ENCODE measurements around the gene MAPK13.
"Not testable (repeated sequence)": the region's sequence is repeated elsewhere in the genome, so short reads cannot be mapped to it uniquely, and the experiment has no call there.

The MAPK13 gene

DNA sequence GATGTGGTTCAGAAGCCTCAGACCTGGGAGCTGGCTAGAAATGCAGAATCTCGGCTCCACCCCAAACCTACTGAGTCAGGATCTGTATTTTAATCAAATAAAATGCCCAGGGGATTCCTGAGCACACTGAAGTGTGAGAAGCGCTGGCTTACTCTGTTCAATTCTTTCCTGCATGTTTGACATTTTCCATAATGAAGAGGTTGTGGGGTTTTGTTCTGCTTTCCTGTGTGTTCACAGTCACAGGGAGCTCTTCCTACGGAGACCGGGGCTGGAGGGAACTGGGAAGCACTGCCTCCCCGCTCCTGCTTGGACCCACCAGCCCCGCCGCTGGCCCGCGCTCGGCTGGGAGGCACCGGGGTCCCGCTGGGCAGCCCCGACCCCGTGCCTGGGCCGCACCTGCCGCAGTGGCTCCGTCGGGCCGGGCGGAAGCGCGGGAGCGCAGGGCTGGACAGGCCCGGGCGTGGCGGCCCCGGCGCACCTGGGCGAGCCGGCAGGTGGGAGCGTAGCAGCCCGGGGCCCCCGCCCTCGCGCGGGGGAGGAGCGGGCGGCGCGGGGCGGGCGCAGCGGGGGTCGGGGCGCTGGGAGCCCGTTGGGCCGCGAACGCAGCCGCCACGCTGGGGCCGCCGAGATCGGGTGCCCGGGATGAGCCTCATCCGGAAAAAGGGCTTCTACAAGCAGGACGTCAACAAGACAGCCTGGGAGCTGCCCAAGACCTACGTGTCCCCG, at the start of gene MAPK13:
Gene MAPK13 (plus strand): TSS at position 573 of the 726 bp plus-strand sequence. CDS start 70 bp downstream, at position 643.
- Histone ChIP-seq H3K9me3 (ENCODE audit: low read length) (no peaks in the 10 kb centered on the region), H3K36me3 (ENCODE audit: insufficient read depth, low read length) (no peaks in the 10 kb centered on the region), H3K4me3 (ENCODE audit: low read length) (no peak within 1 kb of the TSS), H2AFZ (ENCODE audit: low read depth, low read length) (no peak within 1 kb of the TSS), H3K27me3 (ENCODE audit: insufficient read depth, low read length) (no peaks in the 10 kb centered on the region), H3K4me1 (ENCODE audit: insufficient read depth, low read length) (peaks cover 15% of the 10 kb centered on the region)

DNA sequence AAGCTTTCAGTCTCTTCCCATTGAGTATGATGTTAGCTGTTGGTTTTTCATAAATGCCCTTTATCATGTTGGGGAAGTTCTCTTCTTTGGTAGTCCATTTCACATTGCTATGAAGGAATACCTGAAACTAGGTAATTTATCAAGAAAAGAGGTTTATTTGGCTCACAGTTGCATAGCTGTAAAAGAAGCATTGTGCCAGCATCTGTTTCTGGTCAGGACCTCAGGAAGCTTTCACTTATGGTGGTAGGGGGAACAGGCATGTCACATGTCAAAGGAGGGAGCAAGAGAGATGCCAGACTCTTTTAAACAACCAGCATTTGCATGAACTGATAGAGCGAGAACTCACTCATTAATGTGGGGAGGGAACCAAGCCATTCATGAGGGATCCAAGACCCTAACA, 48.0 kb upstream of the MAPK13 start:
- peaks cover 20% of the 10 kb centered on the region for H3K9me3 ChIP-seq (ENCODE audit: low read length)
- no peaks in the 10 kb centered on the region for H3K4me1 ChIP-seq (ENCODE audit: insufficient read depth, low read length)
- no peaks in the 10 kb centered on the region for H3K27me3 ChIP-seq (ENCODE audit: insufficient read depth, low read length)
- peaks cover 57% of the 10 kb centered on the region for H3K36me3 ChIP-seq (ENCODE audit: insufficient read depth, low read length)
- H3K4me3 ChIP-seq (ENCODE audit: low read length), result no peak overlapping the region
- H2AFZ ChIP-seq (ENCODE audit: low read depth, low read length), result no peak overlapping the region

DNA sequence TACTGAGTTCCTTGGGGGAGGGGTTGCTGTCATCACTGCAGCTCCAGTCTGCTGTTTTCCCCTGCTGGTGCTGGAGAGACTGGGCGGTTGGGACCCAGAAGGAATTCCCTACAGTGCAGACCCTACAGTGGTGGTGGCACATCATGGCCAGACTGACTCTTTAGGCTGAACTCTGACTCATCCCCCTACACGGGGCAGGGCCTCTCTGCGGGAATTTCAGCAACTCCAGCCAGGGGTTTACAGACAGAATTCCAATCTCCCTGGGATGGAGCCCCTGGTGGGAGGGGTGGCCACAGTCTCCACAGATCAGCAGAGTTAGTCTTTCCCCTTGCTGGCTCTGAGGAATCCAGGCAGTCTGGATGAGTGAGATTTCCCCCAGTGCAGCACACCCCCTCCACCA, 46.9 kb upstream of the MAPK13 start:
- Histone ChIP-seq H3K9me3 (ENCODE audit: low read length) (peaks cover 20% of the 10 kb centered on the region), H3K4me3 (ENCODE audit: low read length) (no peak overlapping the region), H3K36me3 (ENCODE audit: insufficient read depth, low read length) (peaks cover 49% of the 10 kb centered on the region)

DNA sequence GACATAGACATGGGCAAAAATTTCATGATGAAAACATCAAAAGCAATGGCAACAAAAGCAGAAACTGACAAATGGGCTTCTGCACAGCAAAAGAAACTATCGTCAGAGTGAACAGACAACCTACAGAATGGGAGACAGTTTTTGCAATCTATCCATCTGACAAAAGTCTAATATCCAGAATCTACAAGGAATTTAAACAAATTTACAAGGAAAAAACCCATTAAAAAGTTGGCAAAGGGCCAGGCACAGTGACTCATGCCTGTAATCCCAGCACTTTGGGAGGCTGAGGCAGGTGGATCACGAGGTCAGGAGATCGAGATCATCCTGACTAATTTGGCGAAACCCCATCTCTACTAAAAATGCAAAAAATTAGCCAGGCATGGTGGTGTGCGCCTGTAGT, 42.1 kb upstream of the MAPK13 start:
- H3K9me3 ChIP-seq (ENCODE audit: low read length); H3K4me1 ChIP-seq (ENCODE audit: insufficient read depth, low read length); H3K27me3 ChIP-seq (ENCODE audit: insufficient read depth, low read length); H3K4me3 ChIP-seq (ENCODE audit: low read length); H2AFZ ChIP-seq (ENCODE audit: low read depth, low read length): not testable (repeated sequence)
- peaks cover 28% of the 10 kb centered on the region for H3K36me3 ChIP-seq (ENCODE audit: insufficient read depth, low read length)

More for the DNA sequence above, 46.9 kb upstream of the MAPK13 start:
- Histone ChIP-seq H2AFZ (ENCODE audit: low read depth, low read length) (no peak overlapping the region), H3K4me1 (ENCODE audit: insufficient read depth, low read length) (no peaks in the 10 kb centered on the region), H3K27me3 (ENCODE audit: insufficient read depth, low read length) (no peaks in the 10 kb centered on the region)

DNA sequence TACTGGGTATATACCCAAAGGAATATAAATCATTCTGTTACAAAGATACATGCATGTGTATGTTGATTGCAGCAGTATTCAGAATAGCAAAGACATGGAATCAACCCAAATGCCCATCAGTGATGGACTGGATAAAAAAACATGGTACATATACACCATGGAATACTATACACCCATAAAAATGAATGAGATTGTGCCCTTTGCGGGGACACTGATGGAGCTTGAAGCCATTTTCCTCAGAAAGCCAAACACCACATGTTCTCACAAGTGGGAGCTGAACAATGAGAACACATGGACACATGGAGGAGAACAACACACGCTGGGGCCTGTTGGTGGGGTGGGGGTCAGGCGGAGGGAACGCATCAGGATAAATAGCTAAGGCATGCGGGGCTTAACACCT, 41.3 kb upstream of the MAPK13 start:
- H3K9me3 ChIP-seq (ENCODE audit: low read length), result peaks cover 1% of the 10 kb centered on the region
- H3K36me3 ChIP-seq (ENCODE audit: insufficient read depth, low read length), result peaks cover 20% of the 10 kb centered on the region
- H2AFZ ChIP-seq (ENCODE audit: low read depth, low read length), result no peak overlapping the region
- no peaks in the 10 kb centered on the region for H3K27me3 ChIP-seq (ENCODE audit: insufficient read depth, low read length)
- H3K4me3 ChIP-seq (ENCODE audit: low read length), result no peak overlapping the region
- H3K4me1 ChIP-seq (ENCODE audit: insufficient read depth, low read length), result no peaks in the 10 kb centered on the region

DNA sequence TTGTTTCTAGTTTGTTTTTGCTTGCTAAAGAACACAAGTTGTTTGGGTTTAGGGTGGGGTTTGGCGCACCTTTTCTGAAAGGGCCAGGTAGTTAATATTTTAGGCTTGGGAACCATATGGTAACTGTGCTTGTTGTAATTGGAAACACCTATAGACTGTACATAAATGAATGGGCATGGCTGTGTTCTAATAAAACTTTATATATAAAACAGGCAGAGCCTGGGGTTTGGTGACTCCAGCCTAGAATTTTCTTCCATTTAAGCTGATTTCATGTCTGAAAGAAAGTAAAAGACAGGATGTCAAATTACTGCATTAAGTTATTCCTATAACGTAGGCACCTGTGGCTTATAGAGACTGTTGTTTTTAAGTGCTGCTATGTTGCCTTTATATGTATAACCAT, 36.1 kb upstream of the MAPK13 start:
- no peaks in the 10 kb centered on the region for H3K9me3 ChIP-seq (ENCODE audit: low read length)
- no peak overlapping the region for H3K4me3 ChIP-seq (ENCODE audit: low read length)
- no peaks in the 10 kb centered on the region for H3K4me1 ChIP-seq (ENCODE audit: insufficient read depth, low read length)
- no peak overlapping the region for H2AFZ ChIP-seq (ENCODE audit: low read depth, low read length)
- peaks cover 10% of the 10 kb centered on the region for H3K36me3 ChIP-seq (ENCODE audit: insufficient read depth, low read length)
- no peaks in the 10 kb centered on the region for H3K27me3 ChIP-seq (ENCODE audit: insufficient read depth, low read length)

DNA sequence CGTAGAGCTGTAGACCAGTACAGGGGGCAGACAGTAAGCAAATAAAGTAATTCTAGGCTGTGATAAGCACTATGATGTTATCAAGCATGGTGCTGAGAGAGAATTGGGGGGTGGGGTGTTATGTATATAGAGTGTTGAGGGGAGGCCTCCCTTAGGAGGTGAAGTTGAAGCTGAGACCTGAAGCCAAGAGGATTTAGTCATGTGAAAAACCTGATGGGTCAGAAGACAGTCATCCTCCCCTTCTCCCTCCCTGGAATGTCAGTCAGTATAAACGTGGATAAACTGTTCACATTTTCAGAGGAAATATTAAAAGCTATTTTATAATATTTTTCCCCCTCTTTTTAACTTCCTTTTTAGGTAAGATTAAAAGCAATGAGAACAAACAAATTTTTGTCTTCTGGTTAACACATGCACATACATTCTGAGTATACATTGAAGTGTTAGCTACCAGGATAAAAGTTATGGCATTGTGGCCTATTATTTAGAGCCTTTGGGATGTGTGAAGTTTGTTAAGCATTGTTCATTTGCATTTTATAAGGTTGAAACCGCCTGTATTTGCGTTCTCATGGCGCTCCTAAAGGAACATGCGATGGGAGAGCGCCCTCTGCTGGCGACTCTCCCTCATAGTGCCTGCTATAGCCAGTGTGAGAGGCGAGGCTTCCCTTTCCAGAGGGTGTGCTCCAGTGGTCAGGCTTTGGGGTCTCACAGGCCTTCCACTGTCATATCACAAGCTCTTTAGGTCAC, 35.4 kb upstream of the MAPK13 start:
- H3K9me3 ChIP-seq (ENCODE audit: low read length), result no peaks in the 10 kb centered on the region
- H3K27me3 ChIP-seq (ENCODE audit: insufficient read depth, low read length), result no peaks in the 10 kb centered on the region
- no peaks in the 10 kb centered on the region for H3K4me1 ChIP-seq (ENCODE audit: insufficient read depth, low read length)
- no peak overlapping the region for H2AFZ ChIP-seq (ENCODE audit: low read depth, low read length)
- H3K36me3 ChIP-seq (ENCODE audit: insufficient read depth, low read length), result peaks cover 10% of the 10 kb centered on the region
- H3K4me3 ChIP-seq (ENCODE audit: low read length), result no peak overlapping the region

DNA sequence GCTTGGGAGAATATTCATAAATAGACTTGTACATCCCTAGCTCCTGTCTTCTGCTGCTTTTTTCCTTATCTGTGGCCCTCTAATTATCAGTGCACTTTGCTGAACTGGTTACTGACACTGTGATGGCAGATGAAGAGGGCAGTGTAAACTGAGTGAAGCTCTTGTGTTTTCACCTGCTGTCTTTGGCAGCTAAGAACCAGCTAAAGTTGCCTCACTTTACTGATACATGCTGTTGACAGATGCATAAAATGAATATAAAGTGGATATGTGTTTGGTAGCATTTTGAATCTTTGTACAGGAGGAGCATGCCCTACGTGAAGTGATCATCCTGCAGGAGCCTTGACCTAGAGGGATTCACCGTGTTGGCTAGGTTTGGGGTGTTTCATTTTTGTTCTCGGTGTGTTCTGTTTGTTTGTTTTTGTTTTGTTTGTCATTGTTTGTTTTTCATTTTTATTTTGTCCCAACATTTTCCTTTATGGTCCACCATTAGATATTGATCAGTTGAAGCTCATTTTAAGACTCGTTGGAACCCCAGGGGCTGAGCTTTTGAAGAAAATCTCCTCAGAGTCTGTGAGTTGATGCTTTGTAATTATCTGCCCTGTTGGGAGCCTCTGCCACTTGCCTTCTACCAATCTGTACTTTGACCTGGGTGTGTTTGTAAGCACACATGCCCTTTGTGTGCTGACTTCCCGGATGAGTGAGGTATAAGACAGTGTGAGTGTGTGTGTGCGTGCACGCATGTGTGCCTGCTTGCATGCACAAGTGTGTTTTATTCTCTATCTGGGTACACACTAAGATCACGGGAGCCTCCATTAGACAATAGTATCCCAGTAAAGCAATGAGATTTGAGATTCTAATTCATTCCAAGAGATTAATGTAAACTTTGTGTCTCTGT, 34.6 kb upstream of the MAPK13 start:
- Histone ChIP-seq H3K27me3 (ENCODE audit: insufficient read depth, low read length) (no peaks in the 10 kb centered on the region), H3K36me3 (ENCODE audit: insufficient read depth, low read length) (peaks cover 10% of the 10 kb centered on the region), H3K9me3 (ENCODE audit: low read length) (no peaks in the 10 kb centered on the region), H3K4me1 (ENCODE audit: insufficient read depth, low read length) (no peaks in the 10 kb centered on the region), H3K4me3 (ENCODE audit: low read length) (no peak overlapping the region), H2AFZ (ENCODE audit: low read depth, low read length) (no peak overlapping the region)

DNA sequence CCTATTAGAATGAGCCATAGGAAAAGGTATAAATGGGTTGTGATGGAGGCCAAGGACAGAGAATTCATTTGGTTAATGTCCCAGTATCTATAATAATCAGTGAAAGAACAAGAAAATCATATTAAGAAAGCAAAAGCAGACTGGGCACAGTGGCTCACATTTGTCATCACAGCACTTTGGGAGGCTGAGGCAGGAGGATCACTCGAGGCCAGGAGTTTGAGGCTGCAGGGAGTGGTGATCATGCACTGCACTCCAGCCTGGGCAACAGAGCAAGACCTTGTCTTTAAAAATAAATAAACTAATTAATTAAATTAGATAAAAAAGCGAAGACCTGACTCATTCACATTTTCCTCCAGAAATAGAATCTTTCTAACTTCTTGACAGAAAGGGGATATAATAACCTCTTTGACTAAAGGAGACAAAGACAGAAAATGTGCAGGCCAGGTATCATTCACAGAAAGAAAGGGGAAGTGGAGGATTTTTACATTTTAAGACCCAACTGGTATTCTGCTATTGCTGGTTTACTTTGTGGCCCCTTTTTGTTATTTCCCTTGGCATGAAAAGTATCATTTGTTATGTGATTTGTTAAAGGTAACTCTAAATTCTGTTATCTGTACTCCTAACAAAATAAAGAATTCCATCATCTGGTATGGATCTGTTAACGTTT, 31.9 kb upstream of the MAPK13 start:
- H2AFZ ChIP-seq (ENCODE audit: low read depth, low read length), result no peak overlapping the region
- H3K36me3 ChIP-seq (ENCODE audit: insufficient read depth, low read length), result peaks cover 9% of the 10 kb centered on the region
- H3K4me1 ChIP-seq (ENCODE audit: insufficient read depth, low read length), result no peaks in the 10 kb centered on the region

DNA sequence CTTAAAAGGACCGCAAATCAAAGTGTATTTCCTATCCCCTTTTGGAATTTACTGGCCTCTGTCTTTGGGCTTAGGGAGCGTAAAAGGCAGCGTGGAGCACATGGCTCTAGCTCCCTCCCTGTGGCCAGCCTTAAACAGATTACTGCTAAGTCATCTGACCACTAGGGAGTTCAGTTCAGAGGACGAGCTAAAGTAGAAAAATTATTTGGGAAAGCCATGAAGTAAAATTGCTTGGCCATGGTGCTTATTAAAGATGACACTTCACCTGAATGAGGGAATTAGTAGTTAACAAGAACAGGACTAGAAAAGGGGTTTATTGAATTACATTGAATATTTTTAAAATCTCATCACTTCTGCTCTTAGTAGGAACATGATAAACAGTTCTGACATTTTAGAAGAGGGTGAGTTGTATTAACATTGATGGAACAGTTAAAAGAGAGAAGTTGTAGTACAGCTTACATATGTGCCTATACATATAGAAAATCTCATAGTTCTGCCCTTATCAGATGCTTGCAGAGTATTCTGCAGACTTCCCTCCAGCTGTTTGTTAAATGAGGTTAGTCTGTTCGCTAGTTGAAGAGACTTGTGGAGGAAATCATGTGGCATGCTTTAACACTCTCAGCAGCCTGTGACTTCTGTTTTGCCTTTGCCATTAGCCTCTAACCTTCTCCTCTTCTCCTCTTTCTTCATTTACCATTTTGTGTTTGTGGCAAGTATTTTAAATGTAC, 31.2 kb upstream of the MAPK13 start:
- Histone ChIP-seq H3K4me1 (ENCODE audit: insufficient read depth, low read length) (no peaks in the 10 kb centered on the region), H2AFZ (ENCODE audit: low read depth, low read length) (no peak overlapping the region), H3K36me3 (ENCODE audit: insufficient read depth, low read length) (peaks cover 13% of the 10 kb centered on the region), H3K9me3 (ENCODE audit: low read length) (no peaks in the 10 kb centered on the region), H3K27me3 (ENCODE audit: insufficient read depth, low read length) (no peaks in the 10 kb centered on the region), H3K4me3 (ENCODE audit: low read length) (no peak overlapping the region)

More for the DNA sequence above, 31.9 kb upstream of the MAPK13 start:
- Histone ChIP-seq H3K9me3 (ENCODE audit: low read length) (no peaks in the 10 kb centered on the region), H3K4me3 (ENCODE audit: low read length) (no peak overlapping the region), H3K27me3 (ENCODE audit: insufficient read depth, low read length) (no peaks in the 10 kb centered on the region)

DNA sequence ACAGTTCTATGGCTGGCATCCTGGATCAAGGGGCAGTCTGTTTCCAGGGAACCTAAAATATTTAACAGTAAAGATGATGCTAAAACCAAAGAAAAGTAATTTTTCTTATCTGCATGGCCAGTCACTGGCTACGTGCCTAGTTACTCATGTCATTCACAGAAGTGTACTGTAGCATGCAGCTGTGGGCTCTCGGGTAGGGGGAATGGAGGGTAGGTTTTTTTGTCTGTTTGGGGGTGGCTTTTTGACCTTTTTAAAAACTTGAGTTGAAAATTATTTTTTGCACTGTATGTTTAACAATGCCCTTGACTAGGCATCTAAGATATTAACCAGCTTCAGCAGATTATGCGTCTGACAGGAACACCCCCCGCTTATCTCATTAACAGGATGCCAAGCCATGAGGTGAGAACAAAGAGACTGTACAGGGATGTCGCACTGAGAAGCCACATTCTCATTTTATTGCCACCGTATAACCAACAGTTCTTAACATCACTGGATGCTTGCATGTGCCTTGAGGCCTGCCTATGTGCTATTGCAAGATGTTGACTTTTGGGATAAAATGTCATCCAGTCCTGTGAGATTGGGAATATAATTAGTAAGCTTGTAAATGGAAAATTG, 30.3 kb upstream of the MAPK13 start:
- Histone ChIP-seq H3K27me3 (ENCODE audit: insufficient read depth, low read length) (no peaks in the 10 kb centered on the region), H3K9me3 (ENCODE audit: low read length) (no peaks in the 10 kb centered on the region), H2AFZ (ENCODE audit: low read depth, low read length) (no peak overlapping the region), H3K4me1 (ENCODE audit: insufficient read depth, low read length) (no peaks in the 10 kb centered on the region), H3K36me3 (ENCODE audit: insufficient read depth, low read length) (peaks cover 13% of the 10 kb centered on the region), H3K4me3 (ENCODE audit: low read length) (no peak overlapping the region)

DNA sequence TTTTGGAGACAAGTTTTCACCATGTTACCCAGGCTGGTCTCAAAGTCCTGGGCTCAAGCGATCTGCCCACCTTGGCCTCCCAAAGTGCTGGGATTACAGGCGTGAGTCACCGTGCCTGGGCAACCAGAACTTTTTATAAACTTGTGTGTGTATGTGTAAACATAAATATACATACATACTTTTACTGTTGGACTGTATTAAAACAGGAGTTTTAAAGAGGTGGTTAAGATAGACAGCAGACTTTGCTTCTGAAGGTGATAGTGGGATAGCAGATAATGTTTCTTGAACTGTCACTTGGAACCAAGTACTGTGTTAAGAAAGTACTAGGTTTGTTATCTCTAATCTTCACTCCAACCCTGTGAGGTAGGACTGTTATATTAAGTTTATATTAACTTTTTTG, 28.6 kb upstream of the MAPK13 start:
- Histone ChIP-seq H3K4me3 (ENCODE audit: low read length) (no peak overlapping the region), H3K4me1 (ENCODE audit: insufficient read depth, low read length) (no peaks in the 10 kb centered on the region), H3K27me3 (ENCODE audit: insufficient read depth, low read length) (no peaks in the 10 kb centered on the region), H3K9me3 (ENCODE audit: low read length) (no peaks in the 10 kb centered on the region), H2AFZ (ENCODE audit: low read depth, low read length) (no peak overlapping the region), H3K36me3 (ENCODE audit: insufficient read depth, low read length) (peaks cover 13% of the 10 kb centered on the region)

Measured in neuron (in vitro differentiated cells).